Inflammatory macrophage (primary cell): ENCODE data around the gene PHOX2B.

ENCODE experiments used
- DNase-seq, 2 donors: peaks; one replicate each; pipeline ENCODE4 v3.0.0-alpha.2; 2020 to 2022

The PHOX2B gene

DNA sequence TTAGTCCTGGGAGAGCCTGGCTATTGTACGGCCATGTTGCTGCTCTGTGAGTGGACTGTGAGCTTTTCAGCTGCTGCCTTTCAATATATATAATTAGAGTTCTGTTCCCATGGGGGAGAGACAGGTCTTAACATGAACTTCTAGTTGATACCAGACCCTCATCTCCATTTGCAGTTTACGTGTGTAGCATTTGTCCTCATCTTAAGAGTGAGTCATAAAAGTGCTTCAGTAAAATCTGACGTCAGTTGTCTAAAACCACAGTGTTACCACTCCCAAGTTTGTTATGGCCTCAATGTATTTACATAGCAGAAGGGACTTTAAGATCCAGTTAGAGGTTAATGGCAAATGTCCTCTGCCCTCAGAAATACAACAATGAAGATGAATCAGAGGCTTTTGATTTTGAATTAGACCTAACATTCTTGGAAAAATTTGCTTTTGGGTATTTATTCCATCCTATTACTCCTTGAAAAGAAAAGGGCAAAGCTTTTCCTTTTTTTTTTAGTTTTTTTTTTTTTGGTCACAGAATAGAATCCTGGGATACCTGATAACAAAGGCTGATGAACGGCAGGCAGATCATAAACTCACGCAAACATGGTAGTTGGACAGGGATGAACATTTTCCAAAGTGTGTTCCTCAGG, 38.6 kb downstream of the PHOX2B start:
- DNase-seq, result no peak

DNA sequence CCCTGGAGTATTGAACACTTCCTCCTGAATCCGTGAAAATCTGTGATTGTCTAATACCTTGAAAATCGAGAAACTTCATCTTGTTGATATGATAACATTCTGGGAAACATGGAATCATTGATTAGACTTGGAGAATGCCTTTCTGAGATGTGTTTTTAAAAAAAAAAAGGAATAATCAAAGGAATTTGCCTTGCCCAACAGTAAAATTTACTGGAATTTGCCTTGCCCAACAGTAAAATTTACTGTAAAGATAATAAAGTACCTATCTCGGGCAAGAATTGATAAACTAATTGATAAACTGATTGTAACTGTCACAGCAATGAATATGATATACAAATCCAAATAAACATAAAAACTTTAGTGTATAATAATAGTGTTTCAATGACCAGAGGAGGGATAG, 44.7 kb downstream of the PHOX2B start:
- no peak for DNase-seq

- no peak for DNase-seq
These were observed 45.8 kb downstream of the PHOX2B start for GRCh38 chr4:41702770-41703169.

DNA sequence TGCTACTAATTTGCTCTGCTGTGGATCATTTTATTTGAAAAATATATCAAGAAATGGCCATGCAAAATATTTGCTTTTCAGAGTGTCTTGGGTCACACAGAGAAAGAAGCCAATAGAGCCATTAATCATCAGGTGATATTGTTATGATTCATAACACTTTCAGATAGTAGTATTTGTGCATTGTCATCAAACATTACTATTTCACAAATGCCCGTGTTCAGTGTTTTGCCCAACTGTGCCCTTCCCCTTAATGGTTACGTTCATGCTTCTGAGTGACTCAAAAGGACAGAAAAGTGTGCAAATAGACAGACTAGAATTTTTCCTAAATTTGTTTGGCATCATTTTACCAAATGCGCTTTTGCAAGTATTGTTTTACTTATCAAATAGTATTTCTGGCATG, 46.5 kb downstream of the PHOX2B start:
- no peak for DNase-seq

- no peak for DNase-seq
These were observed 51.8 kb downstream of the PHOX2B start for GRCh38 chr4:41696763-41697162.

- DNase-seq, result no peak
These were observed 52.4 kb downstream of the PHOX2B start for GRCh38 chr4:41696131-41696530.
